ENCODE measurements around the gene UBALD1.

- TF ChIP-seq, protein P1, sequence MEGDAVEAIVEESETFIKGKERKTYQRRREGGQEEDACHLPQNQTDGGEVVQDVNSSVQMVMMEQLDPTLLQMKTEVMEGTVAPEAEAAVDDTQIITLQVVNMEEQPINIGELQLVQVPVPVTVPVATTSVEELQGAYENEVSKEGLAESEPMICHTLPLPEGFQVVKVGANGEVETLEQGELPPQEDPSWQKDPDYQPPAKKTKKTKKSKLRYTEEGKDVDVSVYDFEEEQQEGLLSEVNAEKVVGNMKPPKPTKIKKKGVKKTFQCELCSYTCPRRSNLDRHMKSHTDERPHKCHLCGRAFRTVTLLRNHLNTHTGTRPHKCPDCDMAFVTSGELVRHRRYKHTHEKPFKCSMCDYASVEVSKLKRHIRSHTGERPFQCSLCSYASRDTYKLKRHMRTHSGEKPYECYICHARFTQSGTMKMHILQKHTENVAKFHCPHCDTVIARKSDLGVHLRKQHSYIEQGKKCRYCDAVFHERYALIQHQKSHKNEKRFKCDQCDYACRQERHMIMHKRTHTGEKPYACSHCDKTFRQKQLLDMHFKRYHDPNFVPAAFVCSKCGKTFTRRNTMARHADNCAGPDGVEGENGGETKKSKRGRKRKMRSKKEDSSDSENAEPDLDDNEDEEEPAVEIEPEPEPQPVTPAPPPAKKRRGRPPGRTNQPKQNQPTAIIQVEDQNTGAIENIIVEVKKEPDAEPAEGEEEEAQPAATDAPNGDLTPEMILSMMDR (IDR thresholded peaks at IDR 0.05; ENCODE audit: low read depth, low read length), result no peak
- TF ChIP-seq EZH2phosphoT487 (IDR thresholded peaks at IDR 0.05; ENCODE audit: low read depth), result no peak
These were observed 30.8 kb downstream of the UBALD1 start for GRCh38 chr16:4583906-4584305.

Measured in OCI-LY3 (cell line).